GM23338 (cell line): ENCODE data around the gene GLUL. TPM values are rescaled to one million over a fixed set of nuclear protein-coding genes. Genes with fewer than 3 reads are reported as not detected.

Experiments used
- ATAC-seq: fragments of 200-7000 bp; cut with Tn5 transposase; 3 replicates; pipeline ENCODE4 v1.9.1; 2020
- DNase-seq: peaks from one replicate; pipeline ENCODE4 v3.0.0-alpha.2; 2015; ENCODE audit warnings: low spot score
- H2AFZ ChIP-seq: fragments of 200-600 bp; sonication (generic); 2 replicates; pipeline ENCODE4 v1.8.0; 2016; ENCODE audit warnings: antibody characterized with exemption, mild to moderate bottlenecking, moderate library complexity
- H3F3A ChIP-seq: fragments of 200-600 bp; sonication (generic); replicated peaks from 2 replicates; pipeline ENCODE4 v1.8.0; 2017; ENCODE audit warnings: antibody characterized with exemption, mixed run types, low read depth
- H3K27ac ChIP-seq: fragments of 200-600 bp; sonication (generic); 2 replicates; pipeline ENCODE4 v1.6.1; 2016; ENCODE audit warnings: low read depth
- H3K27me3 ChIP-seq: fragments of 200-600 bp; sonication (generic); 2 replicates; pipeline ENCODE4 v1.8.0; 2016; ENCODE audit warnings: mild to moderate bottlenecking, mixed run types, moderate library complexity; ENCODE audit not compliant: insufficient read depth
- H3K36me3 ChIP-seq: fragments of 200-600 bp; sonication (generic); 2 replicates; pipeline ENCODE4 v1.8.0; 2016; ENCODE audit warnings: mild to moderate bottlenecking; ENCODE audit not compliant: insufficient read depth
- H3K4me1 ChIP-seq: fragments of 200-600 bp; sonication (generic); 2 replicates; pipeline ENCODE4 v1.8.0; 2016; ENCODE audit warnings: mild to moderate bottlenecking, moderate library complexity; ENCODE audit not compliant: insufficient read depth
- H3K4me2 ChIP-seq: fragments of 200-600 bp; sonication (generic); 2 replicates; pipeline ENCODE4 v1.7.1; 2017; ENCODE audit warnings: mixed run types
- H3K4me3 ChIP-seq: fragments of 200-600 bp; sonication (generic); 2 replicates; pipeline ENCODE4 v1.6.1; 2016; ENCODE audit warnings: mixed run types
- H3K79me2 ChIP-seq: fragments of 200-600 bp; sonication (generic); replicated peaks from 2 replicates; pipeline ENCODE4 v1.8.0; 2017; ENCODE audit warnings: mild to moderate bottlenecking; ENCODE audit not compliant: insufficient read depth
- H3K9me2 ChIP-seq: fragments of 200-600 bp; sonication (generic); 2 replicates; pipeline ENCODE4 v1.8.0; 2017; ENCODE audit not compliant: insufficient read depth
- H4K20me1 ChIP-seq: fragments of 200-600 bp; sonication (generic); replicated peaks from 2 replicates; pipeline ENCODE4 v1.8.0; 2017; ENCODE audit warnings: mild to moderate bottlenecking; ENCODE audit not compliant: insufficient read depth
- H3K27ac Mint-ChIP-seq: 2 replicates; pipeline ENCODE4 v1.8.0; 2020; ENCODE audit warnings: inconsistent platforms, mild to moderate bottlenecking, moderate library complexity, mixed read lengths
- H3K27me3 Mint-ChIP-seq: 3 replicates; pipeline ENCODE4 v1.8.0; 2022; ENCODE audit warnings: low read depth, mild to moderate bottlenecking, moderate library complexity, mixed read lengths, inconsistent platforms; ENCODE audit not compliant: insufficient read depth, poor library complexity
- H3K36me3 Mint-ChIP-seq: 3 replicates; pipeline ENCODE4 v1.8.0; 2021; ENCODE audit warnings: low read depth, mild to moderate bottlenecking, inconsistent platforms, moderate library complexity, mixed read lengths
- H3K4me1 Mint-ChIP-seq: 3 replicates; pipeline ENCODE4 v1.8.0; 2020; ENCODE audit warnings: mild to moderate bottlenecking, inconsistent platforms, mixed read lengths
- H3K4me3 Mint-ChIP-seq: 3 replicates; pipeline ENCODE4 v1.8.0; 2021; ENCODE audit warnings: moderate library complexity, mild to moderate bottlenecking, inconsistent platforms, mixed read lengths
- H3K9me3 Mint-ChIP-seq: 3 replicates; pipeline ENCODE4 v1.8.0; 2020; ENCODE audit warnings: moderate library complexity, mild to moderate bottlenecking, inconsistent platforms, mixed read lengths
- CREB1 ChIP-seq: fragments of 250-450 bp; sonication (Bioruptor Pico); IDR thresholded peaks from 2 replicates; pipeline ENCODE4 v1.5.0; 2020; ENCODE audit warnings: low read depth, mild to moderate bottlenecking, moderate library complexity
- EZH2 ChIP-seq: fragments of 200-600 bp; sonication (generic); IDR thresholded peaks from one replicate; pipeline ENCODE4 v1.8.0; 2017; ENCODE audit warnings: antibody characterized with exemption, mild to moderate bottlenecking, low read depth; ENCODE audit not compliant: unreplicated experiment
- EZH2phosphoT487 ChIP-seq: fragments of 200-600 bp; sonication (generic); IDR thresholded peaks from one replicate; pipeline ENCODE4 v1.8.1; 2018; ENCODE audit warnings: antibody characterized with exemption; ENCODE audit not compliant: unreplicated experiment
- JUNB ChIP-seq: IDR thresholded peaks from one replicate; pipeline ENCODE4 v1.6.1; 2016; ENCODE audit warnings: antibody characterized with exemption; ENCODE audit not compliant: unreplicated experiment
- NANOG ChIP-seq: IDR thresholded peaks from 2 replicates; pipeline ENCODE4 v1.6.1; 2016; ENCODE audit warnings: antibody characterized with exemption, borderline replicate concordance
- POLR2AphosphoS5 ChIP-seq: IDR thresholded peaks from 2 replicates; pipeline ENCODE4 v1.6.1; 2016; ENCODE audit warnings: antibody characterized with exemption, low read depth
- STAT1 ChIP-seq: IDR thresholded peaks from one replicate; pipeline ENCODE4 v1.6.1; 2016; ENCODE audit warnings: antibody characterized with exemption; ENCODE audit not compliant: unreplicated experiment
- ZNF114 ChIP-seq: fragments of 250-450 bp; sonication (Bioruptor Pico); IDR thresholded peaks from 2 replicates; pipeline ENCODE4 v1.5.0; 2020; ENCODE audit warnings: mild to moderate bottlenecking, moderate library complexity
- ZNF331 ChIP-seq: fragments of 250-450 bp; sonication (Bioruptor Pico); IDR thresholded peaks from 2 replicates; pipeline ENCODE4 v1.5.0; 2020; ENCODE audit warnings: low read depth, mild to moderate bottlenecking, moderate library complexity
- polyA plus RNA-seq: library from polyadenylated mRNA; unstranded; fragments of >200 nt; fragmentation: Nextera tagmentation; extraction: Ambion mirVana; gene quantifications from 2 replicates; pipeline ENCODE4 v1.2.1, GENCODE V29; 2016
- total RNA-seq: library from RNA; depleted of rRNA; stranded (reverse); fragments of >200 nt; shearing (Covaris generic); gene quantifications from 2 replicates; pipeline ENCODE4 v1.2.3, GENCODE V29; 2014
- TF ChIP-seq, protein P1 (sequence below): fragments of 250-450 bp; sonication (Bioruptor Pico); IDR thresholded peaks from 2 replicates; pipeline ENCODE4 v1.5.0; 2020; ENCODE audit warnings: mild to moderate bottlenecking, moderate library complexity
- TF ChIP-seq, protein P2 (sequence below): IDR thresholded peaks from one replicate; pipeline ENCODE4 v1.6.1; 2018; ENCODE audit warnings: antibody characterized with exemption; ENCODE audit not compliant: unreplicated experiment
- TF ChIP-seq, protein P3 (sequence below), 2 experiments: fragments of 200-600 bp in 1 of 2; sonication (generic) in 1 of 2; conservative IDR thresholded peaks; 2 replicates each; pipeline versions ENCODE4 v1.5.1 to v1.6.1; 2016 to 2017; ENCODE audit warnings: antibody characterized with exemption in 2 of 2, low read depth in 2 of 2, mild to moderate bottlenecking in 2 of 2, moderate library complexity in 1 of 2
- TF ChIP-seq, protein P4 (sequence below): IDR thresholded peaks from 2 replicates; pipeline ENCODE4 v1.6.1; 2016; ENCODE audit warnings: antibody characterized with exemption

Gene GLUL
- total and polyA plus RNA-seq, 2 experiments from 2014 or later = 254 to 356 TPM

DNA sequence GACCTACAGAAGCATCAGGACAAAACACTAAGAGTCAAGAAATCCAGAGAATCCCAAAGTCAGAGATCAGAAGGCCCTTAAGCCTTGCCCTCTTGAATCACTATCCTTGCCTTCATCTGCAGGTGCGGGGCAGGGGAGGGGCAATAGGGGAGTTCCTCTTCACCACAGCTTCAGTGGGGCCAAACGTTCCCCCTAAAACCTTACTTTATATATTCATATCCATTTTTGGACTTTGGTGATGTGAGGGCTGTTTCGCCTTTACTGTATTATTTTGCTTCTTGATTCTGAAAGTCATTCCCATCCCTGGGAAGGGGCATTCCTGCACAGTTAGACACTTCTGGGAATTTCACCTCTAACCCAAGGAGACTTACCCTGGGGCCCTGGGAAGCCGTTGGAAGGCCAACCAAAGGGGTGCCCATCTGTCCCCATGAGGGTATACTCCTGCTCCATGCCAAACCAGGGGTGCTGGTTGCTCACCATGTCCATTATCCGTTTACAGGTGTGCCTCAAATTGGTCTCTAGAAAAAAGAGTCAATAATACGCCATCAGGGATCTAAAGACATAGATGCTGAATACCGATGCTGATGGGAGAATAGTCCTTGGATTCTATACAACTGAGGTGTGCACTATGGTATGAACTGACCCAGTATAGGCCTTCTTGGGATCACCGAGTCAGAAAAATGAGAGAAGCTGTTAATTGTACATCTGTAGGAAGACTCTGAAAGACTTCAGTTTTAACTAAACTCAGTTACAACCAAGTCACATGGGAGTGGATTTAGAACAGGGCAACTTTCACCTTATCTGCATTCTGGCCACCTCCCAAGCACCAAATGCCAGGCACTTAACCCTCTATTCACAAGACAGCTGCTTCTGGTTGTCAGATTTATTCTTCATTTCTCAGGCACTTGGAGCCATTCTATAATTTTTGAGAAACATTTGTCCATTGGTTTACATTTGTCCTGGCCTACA lies 5.4 kb downstream of the GLUL start:
- Histone ChIP-seq H3K36me3 (peaks cover 74% of the 10 kb centered on the region), H3K4me3 (no peak overlapping the region), H2AFZ (no peak overlapping the region), H3K4me2 (no peak overlapping the region), H3F3A (peaks cover 42% of the 10 kb centered on the region), H3K4me1 (peaks cover 14% of the 10 kb centered on the region; the same call in 1 of the 2 replicates), H3K27me3 (no peaks in the 10 kb centered on the region), H3K9me2 (no peaks in the 10 kb centered on the region), H3K27ac (peak overlapping the region; percentile 59; the same call in 1 of the 2 replicates), H3K79me2 (peaks cover 62% of the 10 kb centered on the region), H4K20me1 (peaks cover 70% of the 10 kb centered on the region)
- peaks cover 10% of the 10 kb centered on the region; the same call in 2 of the 3 replicates for H3K4me1 Mint-ChIP-seq
- peaks cover 14% of the 10 kb centered on the region for H3K27me3 Mint-ChIP-seq
- peaks cover 97% of the 10 kb centered on the region for H3K36me3 Mint-ChIP-seq
- no peak for DNase-seq
- no peaks in the 10 kb centered on the region; the same call in 2 of the 3 replicates for H3K9me3 Mint-ChIP-seq
- no peak overlapping the region for H3K27ac Mint-ChIP-seq
- ATAC-seq = no peak
- H3K4me3 Mint-ChIP-seq = no peak overlapping the region
- TF ChIP-seq CREB1 (no peak), ZNF114 (CRISPR knock-in tag) (no peak), ZNF331 (CRISPR knock-in tag) (no peak), NANOG (no peak), STAT1 (no peak), EZH2phosphoT487 (no peak), JUNB (no peak), POLR2AphosphoS5 (no peak; the same call in 1 of the 2 replicates), EZH2 (no peak)
- TF ChIP-seq, protein P1, sequence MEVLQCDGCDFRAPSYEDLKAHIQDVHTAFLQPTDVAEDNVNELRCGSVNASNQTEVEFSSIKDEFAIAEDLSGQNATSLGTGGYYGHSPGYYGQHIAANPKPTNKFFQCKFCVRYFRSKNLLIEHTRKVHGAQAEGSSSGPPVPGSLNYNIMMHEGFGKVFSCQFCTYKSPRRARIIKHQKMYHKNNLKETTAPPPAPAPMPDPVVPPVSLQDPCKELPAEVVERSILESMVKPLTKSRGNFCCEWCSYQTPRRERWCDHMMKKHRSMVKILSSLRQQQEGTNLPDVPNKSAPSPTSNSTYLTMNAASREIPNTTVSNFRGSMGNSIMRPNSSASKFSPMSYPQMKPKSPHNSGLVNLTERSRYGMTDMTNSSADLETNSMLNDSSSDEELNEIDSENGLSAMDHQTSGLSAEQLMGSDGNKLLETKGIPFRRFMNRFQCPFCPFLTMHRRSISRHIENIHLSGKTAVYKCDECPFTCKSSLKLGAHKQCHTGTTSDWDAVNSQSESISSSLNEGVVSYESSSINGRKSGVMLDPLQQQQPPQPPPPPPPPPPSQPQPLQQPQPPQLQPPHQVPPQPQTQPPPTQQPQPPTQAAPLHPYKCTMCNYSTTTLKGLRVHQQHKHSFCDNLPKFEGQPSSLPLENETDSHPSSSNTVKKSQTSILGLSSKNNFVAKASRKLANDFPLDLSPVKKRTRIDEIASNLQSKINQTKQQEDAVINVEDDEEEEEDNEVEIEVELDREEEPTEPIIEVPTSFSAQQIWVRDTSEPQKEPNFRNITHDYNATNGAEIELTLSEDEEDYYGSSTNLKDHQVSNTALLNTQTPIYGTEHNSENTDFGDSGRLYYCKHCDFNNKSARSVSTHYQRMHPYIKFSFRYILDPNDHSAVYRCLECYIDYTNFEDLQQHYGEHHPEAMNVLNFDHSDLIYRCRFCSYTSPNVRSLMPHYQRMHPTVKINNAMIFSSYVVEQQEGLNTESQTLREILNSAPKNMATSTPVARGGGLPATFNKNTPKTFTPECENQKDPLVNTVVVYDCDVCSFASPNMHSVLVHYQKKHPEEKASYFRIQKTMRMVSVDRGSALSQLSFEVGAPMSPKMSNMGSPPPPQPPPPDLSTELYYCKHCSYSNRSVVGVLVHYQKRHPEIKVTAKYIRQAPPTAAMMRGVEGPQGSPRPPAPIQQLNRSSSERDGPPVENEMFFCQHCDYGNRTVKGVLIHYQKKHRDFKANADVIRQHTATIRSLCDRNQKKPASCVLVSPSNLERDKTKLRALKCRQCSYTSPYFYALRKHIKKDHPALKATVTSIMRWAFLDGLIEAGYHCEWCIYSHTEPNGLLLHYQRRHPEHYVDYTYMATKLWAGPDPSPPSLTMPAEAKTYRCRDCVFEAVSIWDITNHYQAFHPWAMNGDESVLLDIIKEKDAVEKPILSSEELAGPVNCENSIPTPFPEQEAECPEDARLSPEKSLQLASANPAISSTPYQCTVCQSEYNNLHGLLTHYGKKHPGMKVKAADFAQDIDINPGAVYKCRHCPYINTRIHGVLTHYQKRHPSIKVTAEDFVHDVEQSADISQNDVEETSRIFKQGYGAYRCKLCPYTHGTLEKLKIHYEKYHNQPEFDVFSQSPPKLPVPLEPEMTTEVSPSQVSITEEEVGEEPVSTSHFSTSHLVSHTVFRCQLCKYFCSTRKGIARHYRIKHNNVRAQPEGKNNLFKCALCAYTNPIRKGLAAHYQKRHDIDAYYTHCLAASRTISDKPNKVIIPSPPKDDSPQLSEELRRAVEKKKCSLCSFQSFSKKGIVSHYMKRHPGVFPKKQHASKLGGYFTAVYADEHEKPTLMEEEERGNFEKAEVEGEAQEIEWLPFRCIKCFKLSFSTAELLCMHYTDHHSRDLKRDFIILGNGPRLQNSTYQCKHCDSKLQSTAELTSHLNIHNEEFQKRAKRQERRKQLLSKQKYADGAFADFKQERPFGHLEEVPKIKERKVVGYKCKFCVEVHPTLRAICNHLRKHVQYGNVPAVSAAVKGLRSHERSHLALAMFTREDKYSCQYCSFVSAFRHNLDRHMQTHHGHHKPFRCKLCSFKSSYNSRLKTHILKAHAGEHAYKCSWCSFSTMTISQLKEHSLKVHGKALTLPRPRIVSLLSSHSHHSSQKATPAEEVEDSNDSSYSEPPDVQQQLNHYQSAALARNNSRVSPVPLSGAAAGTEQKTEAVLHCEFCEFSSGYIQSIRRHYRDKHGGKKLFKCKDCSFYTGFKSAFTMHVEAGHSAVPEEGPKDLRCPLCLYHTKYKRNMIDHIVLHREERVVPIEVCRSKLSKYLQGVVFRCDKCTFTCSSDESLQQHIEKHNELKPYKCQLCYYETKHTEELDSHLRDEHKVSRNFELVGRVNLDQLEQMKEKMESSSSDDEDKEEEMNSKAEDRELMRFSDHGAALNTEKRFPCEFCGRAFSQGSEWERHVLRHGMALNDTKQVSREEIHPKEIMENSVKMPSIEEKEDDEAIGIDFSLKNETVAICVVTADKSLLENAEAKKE (CRISPR knock-in tag) = no peak
- TF ChIP-seq, protein P2, sequence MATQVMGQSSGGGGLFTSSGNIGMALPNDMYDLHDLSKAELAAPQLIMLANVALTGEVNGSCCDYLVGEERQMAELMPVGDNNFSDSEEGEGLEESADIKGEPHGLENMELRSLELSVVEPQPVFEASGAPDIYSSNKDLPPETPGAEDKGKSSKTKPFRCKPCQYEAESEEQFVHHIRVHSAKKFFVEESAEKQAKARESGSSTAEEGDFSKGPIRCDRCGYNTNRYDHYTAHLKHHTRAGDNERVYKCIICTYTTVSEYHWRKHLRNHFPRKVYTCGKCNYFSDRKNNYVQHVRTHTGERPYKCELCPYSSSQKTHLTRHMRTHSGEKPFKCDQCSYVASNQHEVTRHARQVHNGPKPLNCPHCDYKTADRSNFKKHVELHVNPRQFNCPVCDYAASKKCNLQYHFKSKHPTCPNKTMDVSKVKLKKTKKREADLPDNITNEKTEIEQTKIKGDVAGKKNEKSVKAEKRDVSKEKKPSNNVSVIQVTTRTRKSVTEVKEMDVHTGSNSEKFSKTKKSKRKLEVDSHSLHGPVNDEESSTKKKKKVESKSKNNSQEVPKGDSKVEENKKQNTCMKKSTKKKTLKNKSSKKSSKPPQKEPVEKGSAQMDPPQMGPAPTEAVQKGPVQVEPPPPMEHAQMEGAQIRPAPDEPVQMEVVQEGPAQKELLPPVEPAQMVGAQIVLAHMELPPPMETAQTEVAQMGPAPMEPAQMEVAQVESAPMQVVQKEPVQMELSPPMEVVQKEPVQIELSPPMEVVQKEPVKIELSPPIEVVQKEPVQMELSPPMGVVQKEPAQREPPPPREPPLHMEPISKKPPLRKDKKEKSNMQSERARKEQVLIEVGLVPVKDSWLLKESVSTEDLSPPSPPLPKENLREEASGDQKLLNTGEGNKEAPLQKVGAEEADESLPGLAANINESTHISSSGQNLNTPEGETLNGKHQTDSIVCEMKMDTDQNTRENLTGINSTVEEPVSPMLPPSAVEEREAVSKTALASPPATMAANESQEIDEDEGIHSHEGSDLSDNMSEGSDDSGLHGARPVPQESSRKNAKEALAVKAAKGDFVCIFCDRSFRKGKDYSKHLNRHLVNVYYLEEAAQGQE = no peak
- TF ChIP-seq, protein P3, sequence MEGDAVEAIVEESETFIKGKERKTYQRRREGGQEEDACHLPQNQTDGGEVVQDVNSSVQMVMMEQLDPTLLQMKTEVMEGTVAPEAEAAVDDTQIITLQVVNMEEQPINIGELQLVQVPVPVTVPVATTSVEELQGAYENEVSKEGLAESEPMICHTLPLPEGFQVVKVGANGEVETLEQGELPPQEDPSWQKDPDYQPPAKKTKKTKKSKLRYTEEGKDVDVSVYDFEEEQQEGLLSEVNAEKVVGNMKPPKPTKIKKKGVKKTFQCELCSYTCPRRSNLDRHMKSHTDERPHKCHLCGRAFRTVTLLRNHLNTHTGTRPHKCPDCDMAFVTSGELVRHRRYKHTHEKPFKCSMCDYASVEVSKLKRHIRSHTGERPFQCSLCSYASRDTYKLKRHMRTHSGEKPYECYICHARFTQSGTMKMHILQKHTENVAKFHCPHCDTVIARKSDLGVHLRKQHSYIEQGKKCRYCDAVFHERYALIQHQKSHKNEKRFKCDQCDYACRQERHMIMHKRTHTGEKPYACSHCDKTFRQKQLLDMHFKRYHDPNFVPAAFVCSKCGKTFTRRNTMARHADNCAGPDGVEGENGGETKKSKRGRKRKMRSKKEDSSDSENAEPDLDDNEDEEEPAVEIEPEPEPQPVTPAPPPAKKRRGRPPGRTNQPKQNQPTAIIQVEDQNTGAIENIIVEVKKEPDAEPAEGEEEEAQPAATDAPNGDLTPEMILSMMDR (conservative IDR thresholded peaks at IDR 0.05; ENCODE audit: low read depth in 2 of 2) = no peak
- TF ChIP-seq, protein P4, sequence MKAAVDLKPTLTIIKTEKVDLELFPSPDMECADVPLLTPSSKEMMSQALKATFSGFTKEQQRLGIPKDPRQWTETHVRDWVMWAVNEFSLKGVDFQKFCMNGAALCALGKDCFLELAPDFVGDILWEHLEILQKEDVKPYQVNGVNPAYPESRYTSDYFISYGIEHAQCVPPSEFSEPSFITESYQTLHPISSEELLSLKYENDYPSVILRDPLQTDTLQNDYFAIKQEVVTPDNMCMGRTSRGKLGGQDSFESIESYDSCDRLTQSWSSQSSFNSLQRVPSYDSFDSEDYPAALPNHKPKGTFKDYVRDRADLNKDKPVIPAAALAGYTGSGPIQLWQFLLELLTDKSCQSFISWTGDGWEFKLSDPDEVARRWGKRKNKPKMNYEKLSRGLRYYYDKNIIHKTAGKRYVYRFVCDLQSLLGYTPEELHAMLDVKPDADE = no peak
